HG03342 (cell line): ENCODE results near the gene COL23A1.

Source experiments
- ATAC-seq: cut with Tn5 transposase; IDR thresholded peaks from one replicate; pipeline ENCODE4 v1.9.1; 2021; ENCODE audit warnings: mild to moderate bottlenecking, moderate library complexity; ENCODE audit not compliant: unreplicated experiment

Gene COL23A1

GRCh38 chr5:178350361-178351220 is 239.6 kb downstream of the COL23A1 start:
- ATAC-seq, result no peak

GRCh38 chr5:178349625-178350353 is 240.4 kb downstream of the COL23A1 start:
- ATAC-seq, result no peak

GRCh38 chr5:178349075-178349511 is 241.1 kb downstream of the COL23A1 start:
- ATAC-seq, result no peak

GRCh38 chr5:178348356-178349074 is 241.7 kb downstream of the COL23A1 start:
- no peak for ATAC-seq

GRCh38 chr5:178347956-178348355 is 242.2 kb downstream of the COL23A1 start:
- ATAC-seq, result no peak

- ATAC-seq, result no peak
These were observed 243.4 kb downstream of the COL23A1 start for GRCh38 chr5:178346607-178347334.

GRCh38 chr5:178343306-178343705 is 246.9 kb downstream of the COL23A1 start:
- ATAC-seq, result no peak

- ATAC-seq, result no peak
These were observed 248.4 kb downstream of the COL23A1 start for GRCh38 chr5:178341851-178342140.

GRCh38 chr5:178341091-178341850 is 248.9 kb downstream of the COL23A1 start:
- ATAC-seq, result no peak

GRCh38 chr5:178340637-178341036 is 249.6 kb downstream of the COL23A1 start:
- no peak for ATAC-seq

- ATAC-seq, result no peak
These were observed 250.0 kb downstream of the COL23A1 start for GRCh38 chr5:178340187-178340586.

GRCh38 chr5:178339272-178339671 is 250.9 kb downstream of the COL23A1 start:
- no peak for ATAC-seq

GRCh38 chr5:178338750-178339144 is 251.4 kb downstream of the COL23A1 start:
- no peak for ATAC-seq

GRCh38 chr5:178338126-178338749 is 252.0 kb downstream of the COL23A1 start:
- ATAC-seq, result no peak

GRCh38 chr5:178337334-178337741 is 252.9 kb downstream of the COL23A1 start:
- no peak for ATAC-seq

GRCh38 chr5:178336889-178337288 is 253.3 kb downstream of the COL23A1 start:
- no peak for ATAC-seq

- no peak for ATAC-seq
These were observed 254.7 kb downstream of the COL23A1 start for GRCh38 chr5:178335302-178336030.

- no peak for ATAC-seq
These were observed 255.3 kb downstream of the COL23A1 start for GRCh38 chr5:178334861-178335260.
